Testis (tissue), 2 donors: Measurements from ENCODE around the gene CPT1C.
"Not testable (repeated sequence)": the region's sequence is repeated elsewhere in the genome, so short reads cannot be mapped to it uniquely, and the experiment has no call there.

ENCODE experiments used
- POLR2A ChIP-seq: fragments of 450-650 bp; IDR thresholded peaks from one replicate; pipeline ENCODE4 v1.6.1; 2017; ENCODE audit warnings: antibody characterized with exemption, mild to moderate bottlenecking, moderate library complexity
- TF ChIP-seq, protein P1 (sequence below), 3 experiments: fragments of 450-650 bp in 2 of 3; fragments of 200-600 bp in 1 of 3; sonication (generic) in 1 of 3; IDR thresholded peaks; one replicate each; pipeline ENCODE4 v1.5.1; 2016 to 2019; ENCODE audit warnings: antibody characterized with exemption in 3 of 3, mild to moderate bottlenecking in 2 of 3, moderate library complexity in 1 of 3

DNA sequence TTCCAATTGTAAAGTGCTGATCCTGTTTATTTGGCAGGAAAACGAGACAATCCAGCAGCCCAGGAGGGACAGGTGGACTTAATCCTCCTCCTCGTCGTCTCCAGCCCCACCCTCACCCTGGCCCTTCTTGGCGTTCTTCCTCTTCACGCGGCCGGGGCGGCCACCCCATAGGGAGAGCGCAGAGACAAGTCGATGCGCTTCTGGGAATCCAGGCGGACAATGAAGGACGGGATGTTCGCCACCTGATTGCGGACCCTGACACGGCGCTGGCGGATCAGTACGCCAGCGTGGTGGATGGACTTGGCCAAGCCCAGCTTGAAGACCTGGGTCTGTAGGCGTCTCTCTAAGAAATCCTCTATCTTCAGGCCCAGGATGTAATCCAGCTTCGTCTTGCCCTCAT lies 28.5 kb downstream of the CPT1C start:
- TF ChIP-seq, protein P1, sequence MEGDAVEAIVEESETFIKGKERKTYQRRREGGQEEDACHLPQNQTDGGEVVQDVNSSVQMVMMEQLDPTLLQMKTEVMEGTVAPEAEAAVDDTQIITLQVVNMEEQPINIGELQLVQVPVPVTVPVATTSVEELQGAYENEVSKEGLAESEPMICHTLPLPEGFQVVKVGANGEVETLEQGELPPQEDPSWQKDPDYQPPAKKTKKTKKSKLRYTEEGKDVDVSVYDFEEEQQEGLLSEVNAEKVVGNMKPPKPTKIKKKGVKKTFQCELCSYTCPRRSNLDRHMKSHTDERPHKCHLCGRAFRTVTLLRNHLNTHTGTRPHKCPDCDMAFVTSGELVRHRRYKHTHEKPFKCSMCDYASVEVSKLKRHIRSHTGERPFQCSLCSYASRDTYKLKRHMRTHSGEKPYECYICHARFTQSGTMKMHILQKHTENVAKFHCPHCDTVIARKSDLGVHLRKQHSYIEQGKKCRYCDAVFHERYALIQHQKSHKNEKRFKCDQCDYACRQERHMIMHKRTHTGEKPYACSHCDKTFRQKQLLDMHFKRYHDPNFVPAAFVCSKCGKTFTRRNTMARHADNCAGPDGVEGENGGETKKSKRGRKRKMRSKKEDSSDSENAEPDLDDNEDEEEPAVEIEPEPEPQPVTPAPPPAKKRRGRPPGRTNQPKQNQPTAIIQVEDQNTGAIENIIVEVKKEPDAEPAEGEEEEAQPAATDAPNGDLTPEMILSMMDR (IDR thresholded peaks at IDR 0.05) = not testable (repeated sequence)
- TF ChIP-seq POLR2A = not testable (repeated sequence)
